Colonic mucosa (tissue), 4 donors: ENCODE measurements around the gene MAP3K5. TPM values are rescaled to one million over a fixed set of nuclear protein-coding genes. Genes with fewer than 3 reads are reported as not detected.

ENCODE experiments used
- DNase-seq: peaks from one replicate; pipeline ENCODE4 v3.0.0-alpha.2; 2020
- H3K27ac ChIP-seq: fragments of 200-600 bp; one replicate; pipeline ENCODE4 v1.8.0; 2021
- H3K27me3 ChIP-seq: fragments of 200-600 bp; one replicate; pipeline ENCODE4 v1.8.0; 2021
- H3K36me3 ChIP-seq: fragments of 200-600 bp; one replicate; pipeline ENCODE4 v1.8.0; 2021
- H3K4me1 ChIP-seq: fragments of 200-600 bp; one replicate; pipeline ENCODE4 v1.8.0; 2021; ENCODE audit warnings: mild to moderate bottlenecking
- H3K4me3 ChIP-seq: fragments of 200-600 bp; one replicate; pipeline ENCODE4 v1.8.0; 2021
- H3K9ac ChIP-seq, 2 donors: one replicate each; pipeline ENCODE4 v1.7.0; 2013; ENCODE audit warnings: control low read depth in 2 of 2, low read depth in 2 of 2, low read length in 2 of 2
- H3K9me3 ChIP-seq: fragments of 200-600 bp; one replicate; pipeline ENCODE4 v1.8.0; 2021
- CTCF ChIP-seq: fragments of 200-600 bp; IDR thresholded peaks from one replicate; pipeline ENCODE4 v1.8.0; 2022; ENCODE audit warnings: antibody characterized with exemption, mild to moderate bottlenecking
- intact Hi-C: fragments of 100-400 bp; cut with DNase I; formaldehyde crosslinking; loops from one replicate; pipeline ENCODE4 v1.14.1; 2022
- total RNA-seq, 2 donors: library from RNA; stranded (reverse); fragmentation: NEBNext Ultra II Directional in 1 of 2; extraction: Animal tissue kit (Norgen Biotek cat#: 25700) in 1 of 2; gene quantifications; one replicate each; pipeline ENCODE4 v1.2.1, GENCODE V29; 2021
- donor health status: healthy.
- donor health status: DM: no; HTN: no; CAD: no.
- donor health status: DM: no; HTN: no; CAD: no.

The MAP3K5 gene
- total RNA-seq, 2 donors from 2014 or later: 15.3 to 17.1 TPM

GRCh38 chr6:136508725-136509392 lies 283.4 kb downstream of the MAP3K5 start:
- Histone ChIP-seq H3K4me1 (no peaks in the 10 kb centered on the region), H3K27ac (no peak overlapping the region), H3K36me3 (no peaks in the 10 kb centered on the region), H3K9ac (no peak overlapping the region), H3K4me3 (no peak overlapping the region), H3K27me3 (no peaks in the 10 kb centered on the region), H3K9me3 (no peaks in the 10 kb centered on the region)
- intact Hi-C loops: no loop called here
- DNase-seq: no peak
- TF ChIP-seq CTCF: no peak

Other genes starting within 250 kb of the MAP3K5 start
- 10 to 100 TPM; 69.4 to 74.3 TPM for gene MAP7, start 242.1 kb downstream of the MAP3K5 start, total RNA-seq
- 10 to 100 TPM; 11.3 to 12.7 TPM for gene PEX7, start 30.1 kb upstream of the MAP3K5 start, total RNA-seq
- gene SLC35D3, start 129.8 kb upstream of the MAP3K5 start, total RNA-seq: under 1 TPM; 0.15 to 0.32 TPM